ENCODE results near the gene RSPO4.

DNA sequence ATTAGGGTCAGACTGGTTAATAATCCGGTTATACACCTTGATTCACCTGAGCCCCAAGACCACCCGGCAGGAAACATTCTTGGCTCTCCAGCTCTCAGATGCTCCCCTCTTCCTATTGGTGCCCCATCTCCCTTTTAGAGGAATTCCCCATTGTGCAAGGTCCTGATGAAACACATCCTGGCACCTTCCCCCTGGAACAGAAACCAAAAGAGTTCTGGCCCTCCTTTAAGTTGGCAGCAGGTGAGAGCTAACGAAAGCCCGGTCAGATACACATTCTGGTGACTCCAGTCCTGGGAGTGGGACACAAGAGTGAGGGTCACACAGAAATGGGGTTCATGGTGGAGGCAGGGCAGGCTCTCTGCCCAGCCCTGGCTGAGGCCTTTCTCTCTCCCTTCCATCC is 32.2 kb downstream of the RSPO4 start:
- TF ChIP-seq, protein P1, sequence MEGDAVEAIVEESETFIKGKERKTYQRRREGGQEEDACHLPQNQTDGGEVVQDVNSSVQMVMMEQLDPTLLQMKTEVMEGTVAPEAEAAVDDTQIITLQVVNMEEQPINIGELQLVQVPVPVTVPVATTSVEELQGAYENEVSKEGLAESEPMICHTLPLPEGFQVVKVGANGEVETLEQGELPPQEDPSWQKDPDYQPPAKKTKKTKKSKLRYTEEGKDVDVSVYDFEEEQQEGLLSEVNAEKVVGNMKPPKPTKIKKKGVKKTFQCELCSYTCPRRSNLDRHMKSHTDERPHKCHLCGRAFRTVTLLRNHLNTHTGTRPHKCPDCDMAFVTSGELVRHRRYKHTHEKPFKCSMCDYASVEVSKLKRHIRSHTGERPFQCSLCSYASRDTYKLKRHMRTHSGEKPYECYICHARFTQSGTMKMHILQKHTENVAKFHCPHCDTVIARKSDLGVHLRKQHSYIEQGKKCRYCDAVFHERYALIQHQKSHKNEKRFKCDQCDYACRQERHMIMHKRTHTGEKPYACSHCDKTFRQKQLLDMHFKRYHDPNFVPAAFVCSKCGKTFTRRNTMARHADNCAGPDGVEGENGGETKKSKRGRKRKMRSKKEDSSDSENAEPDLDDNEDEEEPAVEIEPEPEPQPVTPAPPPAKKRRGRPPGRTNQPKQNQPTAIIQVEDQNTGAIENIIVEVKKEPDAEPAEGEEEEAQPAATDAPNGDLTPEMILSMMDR (IDR thresholded peaks at IDR 0.05), result no peak
- TF ChIP-seq POLR2A (IDR thresholded peaks at IDR 0.05), result no peak
